Spleen (tissue), 11 donors: Measurements from ENCODE around the gene FRMD1. TPM values are rescaled to one million over a fixed set of nuclear protein-coding genes. Genes with fewer than 3 reads are reported as not detected.

Experiments
- DNase-seq: peaks from one replicate; pipeline ENCODE4 v3.0.0-alpha.2; 2020
- H3K27ac ChIP-seq, 8 donors: fragments of 200-600 bp; sonication (generic) in 7 of 8; 1 replicate in 4 of 8; 2 replicates in 4 of 8; pipeline versions ENCODE4 v1.5.0 to v1.8.0; 2016 to 2021; ENCODE audit warnings: inconsistent platforms in 4 of 8, mild to moderate bottlenecking in 4 of 8, moderate library complexity in 1 of 8
- H3K27me3 ChIP-seq, 7 donors: fragments of 200-600 bp; sonication (generic) in 6 of 7; replicated peaks in 1 of 7; 1 replicate in 4 of 7; 2 replicates in 3 of 7; pipeline versions ENCODE4 v1.5.0 to v1.8.0; 2016 to 2021; ENCODE audit warnings: inconsistent platforms in 3 of 7, mild to moderate bottlenecking in 1 of 7
- H3K36me3 ChIP-seq, 6 donors: fragments of 200-600 bp; sonication (generic) in 5 of 6; 1 replicate in 4 of 6; 2 replicates in 2 of 6; pipeline versions ENCODE4 v1.5.0 to v1.8.0; 2016 to 2021; ENCODE audit warnings: inconsistent platforms in 2 of 6
- H3K4me1 ChIP-seq, 6 donors: fragments of 200-600 bp; sonication (generic) in 5 of 6; 1 replicate in 3 of 6; 2 replicates in 3 of 6; pipeline versions ENCODE4 v1.5.0 to v1.8.0; 2016 to 2021; ENCODE audit warnings: inconsistent platforms in 3 of 6
- H3K4me3 ChIP-seq, 8 donors: fragments of 200-600 bp; sonication (generic) in 7 of 8; 1 replicate in 4 of 8; 2 replicates in 4 of 8; pipeline versions ENCODE4 v1.5.0 to v1.8.0; 2016 to 2021; ENCODE audit warnings: inconsistent platforms in 4 of 8, mild to moderate bottlenecking in 4 of 8, moderate library complexity in 2 of 8
- H3K9me3 ChIP-seq, 8 donors: fragments of 200-600 bp; sonication (generic) in 7 of 8; 1 replicate in 4 of 8; 2 replicates in 4 of 8; pipeline versions ENCODE4 v1.5.0 to v1.8.0; 2016 to 2021; ENCODE audit warnings: inconsistent platforms in 4 of 8
- CTCF ChIP-seq, 11 experiments: fragments of 200-600 bp in 7 of 11; fragments of 450-650 bp in 4 of 11; sonication (generic) in 4 of 11; IDR thresholded peaks in 8 of 11; conservative IDR thresholded peaks in 3 of 11; 1 replicate in 7 of 11; 2 replicates in 4 of 11; pipeline versions ENCODE4 v1.4.0 to v1.8.0; 2016 to 2021; ENCODE audit warnings: antibody characterized with exemption in 11 of 11, inconsistent platforms in 4 of 11, mild to moderate bottlenecking in 1 of 11
- POLR2A ChIP-seq, 3 donors: fragments of 450-650 bp; IDR thresholded peaks; one replicate each; pipeline ENCODE4 v1.5.1; 2017; ENCODE audit warnings: antibody characterized with exemption in 3 of 3, mild to moderate bottlenecking in 1 of 3
- POLR2AphosphoS5 ChIP-seq, 3 donors: sonication (generic); formaldehyde crosslinking; IDR thresholded peaks; one replicate each; pipeline ENCODE4 v1.5.1; 2017; ENCODE audit warnings: antibody characterized with exemption in 3 of 3
- WGBS, 5 donors: extraction: QIAGEN DNeasy Blood & Tissue Kit in 3 of 5; methylation state at CpG; one replicate each; pipeline versions ENCODE4 v1.1.5 to v1.1.7; 2013 to 2018; 5-methylcytosine and 5-hydroxymethylcytosine counted together
- intact Hi-C: fragments of 100-400 bp; cut with DNase I; formaldehyde crosslinking; loops from one replicate; pipeline ENCODE4 v1.15.0; 2023; ENCODE audit warnings: low total_unique reads
- polyA plus RNA-seq, 3 donors: library from polyadenylated mRNA; stranded (reverse); fragments of 200-250 nt; gene quantifications; one replicate each; pipeline ENCODE4 v1.2.1, GENCODE V29; 2013
- total RNA-seq, 7 donors: library from RNA; depleted of rRNA in 3 of 7; stranded (reverse); fragments of >200 nt in 3 of 7; fragmentation: NEBNext Ultra II Directional in 4 of 7; extraction: Animal tissue kit (Norgen Biotek cat#: 25700) in 4 of 7; gene quantifications; one replicate each; pipeline versions ENCODE4 v1.1.0 to v1.2.1, GENCODE V29; 2016 to 2021
- donor health status: healthy with polysubstance abuse.
- donor health status: DM: no; HTN: no; CAD: no; lungs with moderate emphysema.
- donor health status: DM: no; HTN: no; CAD: no.
- donor health status: Bipolar disorder and iron deficiency.
- donor health status: healthy.
- donor health status: DM: no; HTN: no; CAD: no.
- donor health status: DM: yes; HTN: yes; CAD: no.

Gene FRMD1
- total and polyA plus RNA-seq, 10 donors: 0.14 to 9.5 (median 1.5) TPM

GRCh38 chr6:168048724-168049025 lies 30.3 kb downstream of the FRMD1 start:
- TF ChIP-seq CTCF (IDR thresholded peaks at IDR 0.05 in 8 of 11, conservative IDR thresholded peaks at IDR 0.05 in 3 of 11) (no peak), POLR2AphosphoS5 (IDR thresholded peaks at IDR 0.05) (no peak), POLR2A (IDR thresholded peaks at IDR 0.05) (no peak)
- WGBS, 5 donors: 86 to 94% (median 89%) methylated on average over 10 of the region's 10 CpGs
- Histone ChIP-seq H3K27ac (no peak overlapping the region), H3K36me3 (no peaks in the 10 kb centered on the region), H3K27me3 (no peaks in the 10 kb centered on the region), H3K4me3 (no peak overlapping the region), H3K9me3 (peaks cover 0 to 5% (median 0%) of the 10 kb centered on the region in 8 donors), H3K4me1 (peaks cover 0 to 9% (median 0%) of the 10 kb centered on the region in 6 donors)
- DNase-seq: peak; percentile 69
- intact Hi-C loops: no loop called here

GRCh38 chr6:168047841-168048723 lies 30.9 kb downstream of the FRMD1 start:
- Histone ChIP-seq H3K36me3 (no peaks in the 10 kb centered on the region), H3K4me3 (no peak overlapping the region), H3K9me3 (peaks cover 0 to 11% (median under 1%) of the 10 kb centered on the region in 8 donors), H3K27me3 (no peaks in the 10 kb centered on the region), H3K27ac (no peak overlapping the region), H3K4me1 (peaks cover 0 to 9% (median 0%) of the 10 kb centered on the region in 6 donors)
- DNase-seq: peak; percentile 75
- intact Hi-C loops: no loop called here
- WGBS, 5 donors: 81 to 93% (median 88%) methylated on average over 23 to 31 of the region's 31 CpGs
- TF ChIP-seq POLR2AphosphoS5 (IDR thresholded peaks at IDR 0.05) (no peak), CTCF (IDR thresholded peaks at IDR 0.05 in 8 of 11, conservative IDR thresholded peaks at IDR 0.05 in 3 of 11) (no peak), POLR2A (IDR thresholded peaks at IDR 0.05) (no peak)

GRCh38 chr6:168046696-168047095 lies 32.3 kb downstream of the FRMD1 start:
- no peak overlapping the region for H3K27ac ChIP-seq
- DNase-seq: no peak
- no peaks in the 10 kb centered on the region for H3K36me3 ChIP-seq
- no peak overlapping the region for H3K4me3 ChIP-seq
- TF ChIP-seq POLR2AphosphoS5 (IDR thresholded peaks at IDR 0.05) (no peak), CTCF (IDR thresholded peaks at IDR 0.05 in 8 of 11, conservative IDR thresholded peaks at IDR 0.05 in 3 of 11) (no peak), POLR2A (IDR thresholded peaks at IDR 0.05) (no peak)
- peaks cover 0 to 9% (median 0%) of the 10 kb centered on the region in 6 donors for H3K4me1 ChIP-seq
- 88 to 96% (median 93%) methylated on average over 3 of the region's 3 CpGs for WGBS, 5 donors
- intact Hi-C loops: no loop called here
- H3K9me3 ChIP-seq: peaks cover 0 to 25% (median 13%) of the 10 kb centered on the region in 8 donors
- H3K27me3 ChIP-seq: no peaks in the 10 kb centered on the region
